H9 (cell line): Measurements from ENCODE around the gene OSM. TPM values are rescaled to one million over a fixed set of nuclear protein-coding genes. Genes with fewer than 3 reads are reported as not detected.

Experiments used
- DNase-seq: peaks from one replicate; pipeline ENCODE4 v3.0.0-alpha.2; 2017
- H2AFZ ChIP-seq: one replicate; pipeline ENCODE4 v1.6.1; 2013; ENCODE audit warnings: mild to moderate bottlenecking, low read length, control low read depth, moderate library complexity
- H2AK5ac ChIP-seq: 2 replicates; pipeline ENCODE4 v1.6.1; 2013; ENCODE audit warnings: low read length, control low read depth, mixed read lengths; ENCODE audit not compliant: insufficient read length
- H2BK120ac ChIP-seq: one replicate; pipeline ENCODE4 v1.6.1; 2013; ENCODE audit warnings: low read depth, mild to moderate bottlenecking, low read length, control low read depth, inconsistent platforms; ENCODE audit not compliant: poor library complexity, severe bottlenecking
- H2BK12ac ChIP-seq: 2 replicates; pipeline ENCODE4 v1.6.1; 2013; ENCODE audit warnings: low read length, control low read depth, mixed read lengths, low read depth; ENCODE audit not compliant: insufficient read length
- H2BK15ac ChIP-seq: 2 replicates; pipeline ENCODE4 v1.6.1; 2013; ENCODE audit warnings: low read depth, low read length, control low read depth
- H2BK20ac ChIP-seq: one replicate; pipeline ENCODE4 v1.6.1; 2013; ENCODE audit warnings: low read depth, mild to moderate bottlenecking, low read length, control low read depth, inconsistent platforms; ENCODE audit not compliant: poor library complexity, severe bottlenecking
- H2BK5ac ChIP-seq: 2 replicates; pipeline ENCODE4 v1.6.1; 2013; ENCODE audit warnings: low read length, control low read depth, mixed read lengths; ENCODE audit not compliant: insufficient read length
- H3K14ac ChIP-seq: 2 replicates; pipeline ENCODE4 v1.6.1; 2013; ENCODE audit warnings: low read length, control low read depth; ENCODE audit not compliant: insufficient read depth
- H3K18ac ChIP-seq: 2 replicates; pipeline ENCODE4 v1.6.1; 2013; ENCODE audit warnings: low read depth, mild to moderate bottlenecking, mixed read lengths, low read length, control low read depth; ENCODE audit not compliant: insufficient read length
- H3K23ac ChIP-seq: 2 replicates; pipeline ENCODE4 v1.6.1; 2013; ENCODE audit warnings: low read length, control low read depth, mixed read lengths, low read depth; ENCODE audit not compliant: insufficient read length
- H3K23me2 ChIP-seq: 2 replicates; pipeline ENCODE4 v1.6.1; 2013; ENCODE audit warnings: low read depth, mild to moderate bottlenecking, mixed read lengths, low read length, control low read depth; ENCODE audit not compliant: insufficient read length, poor library complexity, severe bottlenecking
- H3K27ac ChIP-seq: 2 replicates; pipeline ENCODE4 v1.5.1; 2013; ENCODE audit warnings: low read length, control low read depth, mixed read lengths, low read depth; ENCODE audit not compliant: insufficient read length
- H3K27me3 ChIP-seq: 2 replicates; pipeline ENCODE4 v1.6.1; 2013; ENCODE audit warnings: low read length, control low read depth, inconsistent platforms; ENCODE audit not compliant: insufficient read depth
- H3K4ac ChIP-seq: 2 replicates; pipeline ENCODE4 v1.6.1; 2013; ENCODE audit warnings: low read depth, mild to moderate bottlenecking, control low read depth, inconsistent platforms, low read length, moderate library complexity
- H3K4me1 ChIP-seq: 2 replicates; pipeline ENCODE4 v1.6.1; 2013; ENCODE audit warnings: low read length, control low read depth, inconsistent platforms; ENCODE audit not compliant: insufficient read depth
- H3K4me2 ChIP-seq: 2 replicates; pipeline ENCODE4 v1.6.1; 2013; ENCODE audit warnings: low read length, control low read depth, mixed read lengths; ENCODE audit not compliant: insufficient read length, insufficient read depth
- H3K56ac ChIP-seq: 2 replicates; pipeline ENCODE4 v1.6.1; 2013; ENCODE audit warnings: low read depth, mild to moderate bottlenecking, mixed read lengths, low read length, control low read depth; ENCODE audit not compliant: insufficient read length
- H3K79me1 ChIP-seq: 2 replicates; pipeline ENCODE4 v1.6.1; 2013; ENCODE audit warnings: low read depth, mild to moderate bottlenecking, moderate library complexity, low read length, control low read depth, inconsistent platforms; ENCODE audit not compliant: insufficient read depth, poor library complexity, severe bottlenecking
- H3K79me2 ChIP-seq: 2 replicates; pipeline ENCODE4 v1.6.1; 2013; ENCODE audit warnings: low read length, control low read depth, inconsistent platforms; ENCODE audit not compliant: insufficient read depth
- H3K9ac ChIP-seq: 2 replicates; pipeline ENCODE4 v1.6.1; 2013; ENCODE audit warnings: low read length, control low read depth, mixed read lengths; ENCODE audit not compliant: insufficient read length; ENCODE audit errors: extremely low read depth
- H3K9me3 ChIP-seq: one replicate; pipeline ENCODE4 v1.6.1; 2013; ENCODE audit warnings: low read depth, low read length, inconsistent platforms; ENCODE audit not compliant: control insufficient read depth
- H3T11ph ChIP-seq: one replicate; pipeline ENCODE4 v1.6.1; 2013; ENCODE audit warnings: mild to moderate bottlenecking, low read length, control low read depth, inconsistent platforms
- H4K20me1 ChIP-seq: one replicate; pipeline ENCODE4 v1.6.1; 2013; ENCODE audit not compliant: control insufficient read depth, insufficient read length, insufficient read depth
- H4K5ac ChIP-seq: 2 replicates; pipeline ENCODE4 v1.6.1; 2013; ENCODE audit warnings: low read depth, mild to moderate bottlenecking, mixed read lengths, low read length, control low read depth; ENCODE audit not compliant: insufficient read length
- H4K8ac ChIP-seq: replicated peaks from 2 replicates; pipeline ENCODE4 v1.6.1; 2013; ENCODE audit warnings: low read length, control low read depth, mixed read lengths, low read depth; ENCODE audit not compliant: insufficient read length
- H4K91ac ChIP-seq: 2 replicates; pipeline ENCODE4 v1.6.1; 2013; ENCODE audit warnings: low read depth, mild to moderate bottlenecking, moderate library complexity, mixed read lengths, low read length, control low read depth; ENCODE audit not compliant: insufficient read length
- H3K27ac Mint-ChIP-seq, 3 experiments: 2 replicates in 2 of 3; 3 replicates in 1 of 3; pipeline ENCODE4 v1.8.0; 2020 to 2021; ENCODE audit warnings: mixed read lengths in 3 of 3, mild to moderate bottlenecking in 1 of 3, moderate library complexity in 1 of 3
- H3K27me3 Mint-ChIP-seq: 2 replicates; pipeline ENCODE4 v1.8.0; 2021; ENCODE audit warnings: low read depth, mild to moderate bottlenecking, moderate library complexity, mixed read lengths
- H3K36me3 Mint-ChIP-seq, 3 experiments: 2 replicates in 2 of 3; 3 replicates in 1 of 3; pipeline ENCODE4 v1.8.0; 2020 to 2021; ENCODE audit warnings: low read depth in 3 of 3, mixed read lengths in 3 of 3; ENCODE audit not compliant: insufficient read depth in 1 of 3
- H3K4me1 Mint-ChIP-seq, 2 experiments: 2 replicates each; pipeline ENCODE4 v1.8.0; 2020; ENCODE audit warnings: mixed read lengths in 2 of 2
- H3K4me3 Mint-ChIP-seq, 2 experiments: 2 replicates in 1 of 2; 3 replicates in 1 of 2; pipeline ENCODE4 v1.8.0; 2020 to 2021; ENCODE audit warnings: mild to moderate bottlenecking in 2 of 2, mixed read lengths in 2 of 2, moderate library complexity in 1 of 2
- H3K9me3 Mint-ChIP-seq, 2 experiments: 2 replicates in 1 of 2; 3 replicates in 1 of 2; pipeline ENCODE4 v1.8.0; 2020; ENCODE audit warnings: mild to moderate bottlenecking in 2 of 2, mixed read lengths in 2 of 2, moderate library complexity in 1 of 2
- WGBS: extraction: QIAGEN DNeasy Blood & Tissue Kit; methylation state at CpG from one replicate; pipeline ENCODE4 v1.1.7; 2013; ENCODE audit warnings: missing lambda C conversion rate, low lambda C conversion rate, mixed read lengths; ENCODE audit not compliant: insufficient read length; ENCODE audit errors: extremely low coverage; 5-methylcytosine and 5-hydroxymethylcytosine counted together
- total RNA-seq: library from RNA; stranded (reverse); gene quantifications from 2 replicates; pipeline ENCODE4 v1.2.1, GENCODE V29; 2021
- TF ChIP-seq, protein P1 (sequence below): fragments of 200-600 bp; sonication (generic); conservative IDR thresholded peaks from 3 replicates; pipeline ENCODE4 v1.8.0; 2021; ENCODE audit warnings: antibody characterized with exemption, mild to moderate bottlenecking

Gene OSM
- total RNA-seq, 1 experiment from 2014 or later = not detected

DNA sequence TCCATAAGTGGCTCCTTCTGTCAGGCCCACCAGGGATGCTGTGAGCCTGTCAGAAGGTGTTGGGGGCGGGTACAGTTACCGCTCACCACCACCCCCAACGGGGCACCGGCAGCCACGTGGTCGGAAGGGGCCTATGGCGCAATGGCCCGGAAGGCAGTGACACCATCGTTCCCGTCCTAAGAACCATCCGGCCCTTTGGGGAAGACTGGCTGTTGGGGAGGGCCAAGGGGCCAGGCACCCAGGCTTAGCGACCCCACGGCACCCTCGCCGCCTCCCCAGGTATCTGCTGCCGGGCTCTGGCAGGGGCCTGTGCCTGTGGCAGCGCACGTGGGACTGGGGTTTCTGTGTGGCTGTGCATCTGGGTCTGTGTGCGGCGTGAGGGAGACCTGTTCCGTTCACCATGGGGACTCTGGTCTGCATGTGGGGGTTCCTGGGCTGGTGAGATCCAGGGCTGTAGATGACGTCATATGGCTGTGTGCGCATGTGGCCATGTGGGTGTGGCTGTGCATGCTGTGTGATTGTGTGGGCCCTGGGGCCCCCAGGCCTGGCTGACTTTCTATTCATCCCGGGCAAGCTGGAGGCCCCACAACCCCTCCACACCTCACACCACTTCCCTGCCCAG lies 717 bp downstream of the OSM start:
- peaks cover 4 to 14% of the 10 kb centered on the region in 2 experiments for H3K4me1 Mint-ChIP-seq
- no peaks in the 10 kb centered on the region for H3K9me3 Mint-ChIP-seq
- H3K27me3 Mint-ChIP-seq = peaks cover 11% of the 10 kb centered on the region
- Histone ChIP-seq H3K4me1 (no peaks in the 10 kb centered on the region), H3K9me3 (no peaks in the 10 kb centered on the region), H3K79me1 (no peaks in the 10 kb centered on the region), H2AFZ (no peak overlapping the region), H3K9ac (no peak overlapping the region), H3T11ph (no peak overlapping the region), H2AK5ac (no peak overlapping the region), H2BK12ac (no peak overlapping the region), H2BK20ac (no peak overlapping the region), H4K20me1 (no peaks in the 10 kb centered on the region), H3K18ac (no peak overlapping the region), H3K56ac (no peak overlapping the region), H3K27me3 (no peaks in the 10 kb centered on the region; the same call in 1 of the 2 replicates), H3K79me2 (no peaks in the 10 kb centered on the region), H3K23me2 (no peaks in the 10 kb centered on the region), H2BK120ac (no peak overlapping the region), H3K14ac (no peak overlapping the region; the same call in 1 of the 2 replicates), H3K4me2 (no peak overlapping the region), H2BK15ac (no peak overlapping the region), H4K8ac (no peak overlapping the region), H3K23ac (no peak overlapping the region), H3K4ac (no peak overlapping the region), H2BK5ac (no peak overlapping the region), H4K91ac (no peak overlapping the region), H3K27ac (no peak overlapping the region), H4K5ac (no peak overlapping the region)
- H3K27ac Mint-ChIP-seq = no peak overlapping the region
- no CpG with 5 or more reads among the region's 24 CpGs for WGBS
- TF ChIP-seq, protein P1, sequence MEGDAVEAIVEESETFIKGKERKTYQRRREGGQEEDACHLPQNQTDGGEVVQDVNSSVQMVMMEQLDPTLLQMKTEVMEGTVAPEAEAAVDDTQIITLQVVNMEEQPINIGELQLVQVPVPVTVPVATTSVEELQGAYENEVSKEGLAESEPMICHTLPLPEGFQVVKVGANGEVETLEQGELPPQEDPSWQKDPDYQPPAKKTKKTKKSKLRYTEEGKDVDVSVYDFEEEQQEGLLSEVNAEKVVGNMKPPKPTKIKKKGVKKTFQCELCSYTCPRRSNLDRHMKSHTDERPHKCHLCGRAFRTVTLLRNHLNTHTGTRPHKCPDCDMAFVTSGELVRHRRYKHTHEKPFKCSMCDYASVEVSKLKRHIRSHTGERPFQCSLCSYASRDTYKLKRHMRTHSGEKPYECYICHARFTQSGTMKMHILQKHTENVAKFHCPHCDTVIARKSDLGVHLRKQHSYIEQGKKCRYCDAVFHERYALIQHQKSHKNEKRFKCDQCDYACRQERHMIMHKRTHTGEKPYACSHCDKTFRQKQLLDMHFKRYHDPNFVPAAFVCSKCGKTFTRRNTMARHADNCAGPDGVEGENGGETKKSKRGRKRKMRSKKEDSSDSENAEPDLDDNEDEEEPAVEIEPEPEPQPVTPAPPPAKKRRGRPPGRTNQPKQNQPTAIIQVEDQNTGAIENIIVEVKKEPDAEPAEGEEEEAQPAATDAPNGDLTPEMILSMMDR = no peak
- DNase-seq = no peak
- no peaks in the 10 kb centered on the region for H3K36me3 Mint-ChIP-seq
- no peak overlapping the region for H3K4me3 Mint-ChIP-seq
